ENCODE measurements around the gene CSMD2. TPM values are rescaled to one million over a fixed set of nuclear protein-coding genes. Genes with fewer than 3 reads are reported as not detected.

Gene CSMD2
- polyA plus RNA-seq, 1 of the 3 experiments (the other 2 are of a cell fraction), result not detected

GRCh38 chr1:33680281-33680840 lies 484.7 kb downstream of the CSMD2 start (continued):
- TF ChIP-seq USF1 (IDR thresholded peaks at IDR 0.05; ENCODE audit: borderline replicate concordance, low read depth) (no peak), FOXM1 (IDR thresholded peaks at IDR 0.05; ENCODE audit: low read depth) (no peak)

GRCh38 chr1:33670567-33670966 lies 494.5 kb downstream of the CSMD2 start:
- Histone ChIP-seq H3K27me3 (ENCODE audit: insufficient read depth) (no peaks in the 10 kb centered on the region), H3K4me3 (ENCODE audit: low read depth in 2 of 2, low read length in 1 of 2) (no peak overlapping the region), H3K9ac (no peak overlapping the region), H3K9me2 (no peaks in the 10 kb centered on the region), H2AFZ (ENCODE audit: low read depth) (no peak overlapping the region), H3K9me3 (no peaks in the 10 kb centered on the region), H4K20me1 (ENCODE audit: insufficient read depth) (no peaks in the 10 kb centered on the region), H3K4me2 (no peak overlapping the region), H3K27ac (ENCODE audit: low read depth in 2 of 2, low read length in 1 of 2) (no peak overlapping the region), H3K4me1 (ENCODE audit: control insufficient read depth in 1 of 2, insufficient read depth in 2 of 2, low read depth in 1 of 2, low read length in 1 of 2) (no peaks in the 10 kb centered on the region; a peak in 1 of 4 replicates), H3F3A (replicated peaks; ENCODE audit: insufficient read depth) (no peaks in the 10 kb centered on the region), H3K79me2 (ENCODE audit: insufficient read depth) (no peaks in the 10 kb centered on the region), H3K36me3 (replicated peaks in 1 of 2; ENCODE audit: control insufficient read depth in 1 of 2, insufficient read depth in 2 of 2, low read length in 1 of 2) (no peaks in the 10 kb centered on the region)
- 13% methylated on average over 1 of the region's 1 CpG for WGBS (ENCODE audit: low lambda C conversion rate)
- CTCF ChIA-PET, result interaction anchor here (1.0 to 1.9 kb wide), 6 partner anchors 11 to 493 kb away, joined by 3 to 7 read pairs (median 4); no protein-coding TSS in a partner anchor
- DNase-seq, result no peak
- POLR2A ChIA-PET, result no interaction called here
- TF ChIP-seq ELF1 (IDR thresholded peaks at IDR 0.05), result no peak
- TF ChIP-seq GATA2 (CRISPR knock-in tag; IDR thresholded peaks at IDR 0.05), result no peak
- TF ChIP-seq RXRA (IDR thresholded peaks at IDR 0.05; ENCODE audit: borderline replicate concordance, low read depth), result no peak
- no peak for TF ChIP-seq CHD2 (IDR thresholded peaks at IDR 0.05; ENCODE audit: low read length, partially characterized antibody)
- TF ChIP-seq POLR2AphosphoS5 (IDR thresholded peaks at IDR 0.05; ENCODE audit: low read depth, low read length), result no peak
- TF ChIP-seq MEF2A (IDR thresholded peaks at IDR 0.05; ENCODE audit: borderline replicate concordance, low read depth), result no peak
- no peak for TF ChIP-seq RCOR1 (IDR thresholded peaks at IDR 0.05; ENCODE audit: low read length)

- no peak for DNase-seq
- Histone ChIP-seq H3K9ac (no peak overlapping the region), H3K79me2 (ENCODE audit: insufficient read depth) (no peaks in the 10 kb centered on the region), H3K27me3 (ENCODE audit: insufficient read depth) (no peaks in the 10 kb centered on the region), H4K20me1 (ENCODE audit: insufficient read depth) (no peaks in the 10 kb centered on the region), H3F3A (replicated peaks; ENCODE audit: insufficient read depth) (no peaks in the 10 kb centered on the region), H3K9me2 (no peaks in the 10 kb centered on the region), H3K4me1 (ENCODE audit: control insufficient read depth in 1 of 2, insufficient read depth in 2 of 2, low read depth in 1 of 2, low read length in 1 of 2) (no peaks in the 10 kb centered on the region; a peak in 1 of 4 replicates), H3K9me3 (no peaks in the 10 kb centered on the region), H3K27ac (ENCODE audit: low read depth in 2 of 2, low read length in 1 of 2) (no peak overlapping the region), H3K36me3 (replicated peaks in 1 of 2; ENCODE audit: control insufficient read depth in 1 of 2, insufficient read depth in 2 of 2, low read length in 1 of 2) (no peaks in the 10 kb centered on the region), H3K4me2 (no peak overlapping the region), H2AFZ (ENCODE audit: low read depth) (no peak overlapping the region), H3K4me3 (ENCODE audit: low read depth in 2 of 2, low read length in 1 of 2) (no peak overlapping the region)
- ChIA-PET CTCF (interaction anchor here (0.6 to 1.9 kb wide), 3 partner anchors 36 to 494 kb away, joined by 3 to 7 read pairs (median 7); no protein-coding TSS in a partner anchor), POLR2A (no interaction called here)
- TF ChIP-seq USF2 (IDR thresholded peaks at IDR 0.05; ENCODE audit: borderline replicate concordance, low read depth, low read length) (no peak), NRF1 (IDR thresholded peaks at IDR 0.05; ENCODE audit: low read depth, low read length) (no peak), MXI1 (IDR thresholded peaks at IDR 0.05; ENCODE audit: low read depth, low read length) (no peak), FOXJ3 (CRISPR knock-in tag; IDR thresholded peaks at IDR 0.05) (no peak), JUND (IDR thresholded peaks at IDR 0.05) (no peak), GABPA (IDR thresholded peaks at IDR 0.05; ENCODE audit: low read depth) (no peak), FOSL2 (IDR thresholded peaks at IDR 0.05; ENCODE audit: borderline replicate concordance, low read depth) (no peak), PBX3 (IDR thresholded peaks at IDR 0.05) (no peak), EP300 (IDR thresholded peaks at IDR 0.05; ENCODE audit: borderline replicate concordance in 1 of 2, low read depth in 1 of 2, low read length in 1 of 2) (no peak), YY1 (IDR thresholded peaks at IDR 0.05; ENCODE audit: low read depth) (no peak)
- 15% methylated on average over 3 of the region's 3 CpGs for WGBS (ENCODE audit: low lambda C conversion rate)
Measured at GRCh38 chr1:33668695-33669094, 496.3 kb downstream of the CSMD2 start.
